GF-D8 (cell line): ENCODE measurements around the gene PXMP2.
"Not testable (repeated sequence)": the region's sequence is repeated elsewhere in the genome, so short reads cannot be mapped to it uniquely, and the experiment has no call there.

Source experiments
- DNase-seq: peaks from one replicate; lab custom pipeline; 2025; lab: John Stamatoyannopoulos, UW

The PXMP2 gene

GRCh38 chr12:132660052-132660451 lies 27.3 kb upstream of the PXMP2 start:
- no peak for DNase-seq

GRCh38 chr12:132660996-132661395 lies 26.4 kb upstream of the PXMP2 start:
- DNase-seq: no peak

GRCh38 chr12:132661972-132662371 lies 25.4 kb upstream of the PXMP2 start:
- DNase-seq: no peak

GRCh38 chr12:132662901-132663755 lies 24.3 kb upstream of the PXMP2 start:
- DNase-seq: no peak

GRCh38 chr12:132664206-132665148 lies 22.9 kb upstream of the PXMP2 start:
- DNase-seq: no peak

- DNase-seq: no peak
Observed at GRCh38 chr12:132665149-132665491, 22.3 kb upstream of the PXMP2 start.

- DNase-seq: no peak
Observed at GRCh38 chr12:132665794-132666193, 21.6 kb upstream of the PXMP2 start.

GRCh38 chr12:132668191-132669088 lies 18.9 kb upstream of the PXMP2 start:
- DNase-seq: no peak

GRCh38 chr12:132669166-132669879 lies 18.1 kb upstream of the PXMP2 start:
- no peak for DNase-seq

- DNase-seq: no peak
Observed at GRCh38 chr12:132672116-132672515, 15.3 kb upstream of the PXMP2 start.

- no peak for DNase-seq
Observed at GRCh38 chr12:132672678-132673077, 14.7 kb upstream of the PXMP2 start.

- DNase-seq: no peak
Observed at GRCh38 chr12:132673288-132674179, 13.9 kb upstream of the PXMP2 start.

- DNase-seq: no peak
Observed at GRCh38 chr12:132674561-132674960, 12.8 kb upstream of the PXMP2 start.

- DNase-seq: no peak
Observed at GRCh38 chr12:132675757-132676432, 11.5 kb upstream of the PXMP2 start.

- no peak for DNase-seq
Observed at GRCh38 chr12:132677492-132677891, 9.9 kb upstream of the PXMP2 start.

GRCh38 chr12:132685400-132685799 lies 2.0 kb upstream of the PXMP2 start:
- no peak for DNase-seq

GRCh38 chr12:132686825-132687210 lies 569 bp upstream of the PXMP2 start:
- no peak for DNase-seq

GRCh38 chr12:132689227-132689626 lies 1.8 kb downstream of the PXMP2 start:
- no peak for DNase-seq

- DNase-seq: no peak
Observed at GRCh38 chr12:132690112-132690511, 2.7 kb downstream of the PXMP2 start.

- not testable (repeated sequence) for DNase-seq
Observed at GRCh38 chr12:132692030-132692429, 4.6 kb downstream of the PXMP2 start.
